BJ (cell line): ENCODE data around the gene ZNF287. TPM values are rescaled to one million over a fixed set of nuclear protein-coding genes. Genes with fewer than 3 reads are reported as not detected.
"Not testable (repeated sequence)": the region's sequence is repeated elsewhere in the genome, so short reads cannot be mapped to it uniquely, and the experiment has no call there.

Experiments used
- CTCF ChIA-PET: fragments of 350-600 bp; formaldehyde crosslinking; extraction: SDS; loops from one replicate; lab custom pipeline; 2021; ENCODE audit warnings: antibody characterized with exemption, inconsistent platforms; lab: Yijun Ruan, JAX
- POLR2A ChIA-PET: fragments of 300-600 bp; sonication (Branson Sonifier 250); formaldehyde crosslinking; extraction: SDS; loops from one replicate; lab custom pipeline; 2021; ENCODE audit warnings: antibody characterized with exemption; lab: Charles Lee
- DNase-seq: peaks from one replicate; pipeline ENCODE4 v3.0.0-alpha.2; 2011; ENCODE audit warnings: low read depth
- H3K27me3 ChIP-seq: 2 replicates; pipeline ENCODE4 v1.6.0; 2011; ENCODE audit warnings: low read length; ENCODE audit not compliant: control insufficient read depth, insufficient read depth
- H3K36me3 ChIP-seq: 2 replicates; pipeline ENCODE4 v1.5.1; 2011; ENCODE audit warnings: low read length; ENCODE audit not compliant: control insufficient read depth, insufficient read depth
- H3K4me3 ChIP-seq: 2 replicates; pipeline ENCODE4 v1.5.1; 2011; ENCODE audit warnings: low read depth, mild to moderate bottlenecking, control low read depth, low read length
- CTCF ChIP-seq: IDR thresholded peaks from 2 replicates; pipeline ENCODE4 v1.5.1; 2011; ENCODE audit warnings: low read depth, mild to moderate bottlenecking, control low read depth, inconsistent platforms, low read length, moderate library complexity; ENCODE audit not compliant: insufficient read depth
- polyA plus RNA-seq: library from polyadenylated mRNA; depleted of rRNA; stranded (reverse); fragments of >200 nt; gene quantifications from 2 replicates; pipeline ENCODE4 v1.2.3, GENCODE V29; 2011

The ZNF287 gene
- polyA plus RNA-seq, 1 experiment = 6.0 TPM

DNA sequence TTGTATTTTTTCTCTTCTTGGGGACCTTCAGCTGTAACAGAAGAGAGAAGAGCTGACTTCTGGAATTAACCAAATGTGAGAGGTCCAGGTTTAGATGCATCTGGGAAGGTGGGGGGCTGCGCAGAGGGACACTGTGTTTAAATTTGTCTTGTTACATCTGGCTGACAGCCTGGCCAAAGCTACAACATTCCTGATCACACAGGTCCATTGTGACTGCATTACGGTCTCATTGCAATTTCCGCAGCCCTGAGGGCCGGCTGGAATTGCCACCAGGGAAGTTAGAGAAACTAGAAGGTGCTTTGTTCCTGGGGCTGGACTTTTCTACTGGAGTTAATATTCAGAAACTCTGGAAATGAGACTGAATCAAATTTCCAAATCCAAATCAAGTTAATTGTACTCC is 39.1 kb downstream of the ZNF287 start:
- CTCF ChIA-PET = interaction anchor here (1.1 to 3.6 kb wide), 4 partner anchors 8 to 166 kb away, joined by 4 to 20 read pairs (median 4); no protein-coding TSS in a partner anchor
- no peak for TF ChIP-seq CTCF
- POLR2A ChIA-PET = no interaction called here
- DNase-seq = no peak
- peaks cover 19% of the 10 kb centered on the region for H3K27me3 ChIP-seq
- H3K4me3 ChIP-seq = no peak overlapping the region
- no peaks in the 10 kb centered on the region for H3K36me3 ChIP-seq

DNA sequence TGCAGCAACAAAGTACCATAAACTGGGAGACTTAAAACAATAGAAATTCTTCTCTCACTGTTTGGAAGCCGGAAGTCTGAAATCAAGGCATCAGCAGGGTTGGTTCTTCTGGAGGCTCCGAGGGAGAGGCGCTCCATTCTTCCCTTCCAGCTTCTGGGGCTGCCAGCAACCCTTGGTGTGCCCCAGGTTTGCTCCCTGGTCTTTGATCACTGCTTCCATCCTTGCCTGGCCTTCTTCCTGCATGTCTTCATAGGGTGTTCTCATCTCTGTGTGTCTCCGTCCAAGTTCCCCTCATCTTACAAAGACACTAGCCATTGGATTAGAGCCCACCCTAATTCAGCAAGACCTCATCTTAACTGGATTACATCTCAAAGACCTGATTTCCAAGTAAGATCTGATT is 41.7 kb downstream of the ZNF287 start:
- Histone ChIP-seq H3K36me3 (no peaks in the 10 kb centered on the region), H3K27me3 (peaks cover 24% of the 10 kb centered on the region), H3K4me3 (no peak overlapping the region)
- DNase-seq = no peak
- CTCF ChIA-PET = interaction anchor here (2.3 kb wide), 1 partner anchor 74 kb away, joined by 13 read pairs; no protein-coding TSS in a partner anchor
- TF ChIP-seq CTCF = no peak
- POLR2A ChIA-PET = no interaction called here

DNA sequence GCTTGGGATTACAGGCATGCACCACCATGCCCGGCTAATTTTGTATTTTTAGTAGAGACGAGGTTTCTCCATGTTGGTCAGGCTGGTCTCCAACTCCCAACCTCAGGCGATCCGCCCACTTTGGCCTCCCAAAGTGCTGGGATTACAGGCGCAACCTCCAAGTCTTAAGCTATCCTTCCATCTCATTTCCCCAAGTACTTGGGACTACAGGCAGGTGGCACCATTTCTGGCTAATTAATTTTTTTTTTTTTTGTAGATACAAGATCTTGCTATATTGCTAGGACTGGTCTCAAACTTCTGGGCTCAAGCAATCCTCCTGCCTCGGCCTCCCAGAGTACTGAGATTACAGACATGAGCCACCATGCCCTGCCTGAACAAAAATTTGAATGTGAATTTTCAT is 43.4 kb downstream of the ZNF287 start:
- peaks cover 20% of the 10 kb centered on the region for H3K27me3 ChIP-seq
- POLR2A ChIA-PET, H3K4me3 ChIP-seq, H3K36me3 ChIP-seq, DNase-seq: not testable (repeated sequence)
- CTCF ChIA-PET = interaction anchor here (0.5 to 11.1 kb wide), 6 partner anchors 45 to 140 kb away, joined by 3 to 264 read pairs (median 4); no protein-coding TSS in a partner anchor

DNA sequence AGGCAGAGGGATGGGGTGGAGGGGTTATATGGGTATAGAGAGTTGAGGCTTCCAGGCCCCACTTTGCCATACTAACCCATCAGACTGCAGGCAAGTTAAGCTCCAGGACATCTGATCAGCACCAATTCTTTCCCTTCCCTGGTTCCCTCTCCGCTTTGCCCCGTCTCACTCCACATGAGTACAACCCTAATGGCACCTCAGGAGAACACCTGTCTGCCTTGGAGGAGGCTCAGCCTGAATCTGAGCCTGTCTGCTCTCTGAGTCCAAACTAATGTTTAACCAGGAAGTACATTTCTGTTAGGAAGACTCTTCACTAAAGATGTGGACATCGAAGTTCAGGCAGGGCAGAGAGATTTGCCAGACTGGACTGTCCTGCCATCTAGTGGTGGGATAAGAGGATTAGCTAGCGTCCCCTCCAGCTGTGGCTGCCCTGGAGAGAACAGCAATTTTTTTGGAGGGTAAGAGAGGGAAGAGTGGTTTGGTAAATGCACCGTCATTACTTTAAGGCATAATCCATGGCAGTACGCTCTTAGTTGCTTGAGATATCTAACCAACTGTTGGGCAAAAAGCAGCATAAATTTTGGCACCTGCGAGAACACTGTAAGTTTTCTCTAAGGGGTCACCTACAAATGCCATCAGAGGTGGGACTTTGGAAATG is 47.8 kb downstream of the ZNF287 start:
- H3K36me3 ChIP-seq = no peaks in the 10 kb centered on the region
- no peak overlapping the region for H3K4me3 ChIP-seq
- peak; percentile 45 for DNase-seq
- CTCF ChIA-PET = interaction anchor here (0.6 to 11.1 kb wide), 41 partner anchors 9 to 166 kb away, joined by 3 to 264 read pairs (median 5); partner anchors contain the start of genes LRRC75A and UBB
- peaks cover 5% of the 10 kb centered on the region for H3K27me3 ChIP-seq
- TF ChIP-seq CTCF = peak; percentile 89
- POLR2A ChIA-PET = no interaction called here

DNA sequence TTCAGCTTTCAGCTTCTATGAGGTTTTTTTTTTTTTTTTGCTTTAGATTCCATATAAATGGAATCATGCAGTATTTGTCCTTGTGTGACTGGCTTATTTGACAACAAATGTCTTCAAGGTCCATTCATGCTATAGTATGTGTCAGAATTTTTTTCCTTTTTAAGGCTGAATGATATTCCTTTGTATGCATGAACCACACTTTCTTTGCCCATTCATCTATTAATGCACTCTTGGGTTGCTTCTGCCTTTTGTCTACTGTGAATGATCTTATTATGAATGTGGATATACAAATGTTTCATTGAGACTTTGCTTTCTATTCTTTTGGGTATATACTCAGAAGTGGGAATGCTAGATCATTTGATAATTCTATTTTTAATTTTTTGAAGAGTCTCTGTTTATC is 50.0 kb downstream of the ZNF287 start:
- CTCF ChIA-PET = interaction anchor here (4.1 to 11.1 kb wide), 3 partner anchors 9 to 67 kb away, joined by 23 to 264 read pairs (median 36); no protein-coding TSS in a partner anchor
- no peak overlapping the region for H3K4me3 ChIP-seq
- POLR2A ChIA-PET = no interaction called here
- peaks cover 5% of the 10 kb centered on the region for H3K27me3 ChIP-seq
- no peaks in the 10 kb centered on the region for H3K36me3 ChIP-seq
- TF ChIP-seq CTCF = no peak
- no peak for DNase-seq
